OCI-LY7 (cell line): ENCODE measurements around the gene PRIMPOL.
"Not testable (repeated sequence)": the region's sequence is repeated elsewhere in the genome, so short reads cannot be mapped to it uniquely, and the experiment has no call there.

ENCODE experiments used
- CTCF ChIP-seq: fragments of 200-600 bp; sonication (generic); conservative IDR thresholded peaks from 2 replicates; pipeline ENCODE4 v1.5.1; 2014; ENCODE audit warnings: mild to moderate bottlenecking, antibody characterized with exemption, low read length, moderate library complexity, mixed read lengths
- EZH2phosphoT487 ChIP-seq: fragments of 200-600 bp; sonication (generic); IDR thresholded peaks from 2 replicates; pipeline ENCODE4 v1.6.1; 2018; ENCODE audit warnings: low read depth, borderline replicate concordance, mild to moderate bottlenecking, mixed run types, antibody characterized with exemption, low read length, moderate library complexity, mixed read lengths

DNA sequence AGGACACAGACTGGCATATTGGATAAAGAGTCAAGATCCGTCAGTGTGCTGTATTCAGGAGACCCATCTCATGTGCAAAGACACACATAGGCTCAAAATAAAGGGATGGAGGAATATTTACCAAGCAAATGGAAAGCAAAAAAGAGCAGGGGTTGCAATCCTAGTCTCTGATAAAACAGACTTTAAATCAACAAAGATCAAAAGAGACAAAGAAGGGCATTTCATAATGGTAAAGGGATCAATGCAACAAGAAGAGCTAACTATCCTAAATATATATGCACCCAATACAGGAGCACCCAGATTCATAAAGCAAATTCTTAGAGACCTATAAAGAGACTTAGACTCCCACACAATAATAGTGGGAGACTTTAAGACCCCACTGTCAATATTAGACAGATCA lies 46.7 kb upstream of the PRIMPOL start:
- TF ChIP-seq CTCF, EZH2phosphoT487: not testable (repeated sequence)
